ENCODE data around the gene TNPO1. TPM values are rescaled to one million over a fixed set of nuclear protein-coding genes. Genes with fewer than 3 reads are reported as not detected.

The TNPO1 gene
- total RNA-seq, 1 experiment from 2014 or later, result 148 TPM

- H3K4me3 ChIP-seq (ENCODE audit: low read depth, low read length), result no peak overlapping the region
- TF ChIP-seq CTCF (IDR thresholded peaks at IDR 0.05; ENCODE audit: insufficient read depth in 1 of 2, low read depth in 1 of 2, low read length in 1 of 2, severe bottlenecking in 1 of 2, unreplicated experiment in 1 of 2), result no peak
- Mint-ChIP-seq H3K4me1 (ENCODE audit: low read depth, unreplicated experiment) (no peaks in the 10 kb centered on the region), H3K4me3 (ENCODE audit: unreplicated experiment) (no peak overlapping the region), H3K27me3 (ENCODE audit: insufficient read depth, unreplicated experiment) (no peaks in the 10 kb centered on the region), H3K27ac (ENCODE audit: unreplicated experiment) (no peak overlapping the region), H3K9me3 (ENCODE audit: unreplicated experiment) (no peaks in the 10 kb centered on the region), H3K36me3 (ENCODE audit: insufficient read depth, unreplicated experiment) (peaks cover 90% of the 10 kb centered on the region)
- intact Hi-C loops (cut with micrococcal nuclease; ENCODE audit: unreplicated experiment), result no loop called here
- no peaks in the 10 kb centered on the region for H3K27me3 ChIP-seq (replicated peaks; ENCODE audit: control insufficient read depth, insufficient read depth, low read length)
- no peak for DNase-seq
- H3K9me3 ChIP-seq, result no peaks in the 10 kb centered on the region
- ChIA-PET CTCF (no interaction called here), POLR2A (no interaction called here)
- peaks cover 1% of the 10 kb centered on the region; the same call in 1 of the 2 replicates for H3K36me3 ChIP-seq (ENCODE audit: control insufficient read depth, insufficient read depth, low read length)
- H3K4me1 ChIP-seq, result no peaks in the 10 kb centered on the region
- no TSS peak for BruUV-seq (replicated peaks)
Observed at GRCh38 chr5:72888595-72888994, 72.1 kb downstream of the TNPO1 start.

GRCh38 chr5:72889324-72889723, 72.9 kb downstream of the TNPO1 start:
- no peaks in the 10 kb centered on the region for H3K9me3 ChIP-seq
- H3K27ac Mint-ChIP-seq (ENCODE audit: unreplicated experiment), result no peak overlapping the region
- ChIA-PET CTCF (no interaction called here), POLR2A (no interaction called here)
- H3K36me3 ChIP-seq (ENCODE audit: control insufficient read depth, insufficient read depth, low read length), result peaks cover 1% of the 10 kb centered on the region; the same call in 1 of the 2 replicates
- no peaks in the 10 kb centered on the region for H3K4me1 Mint-ChIP-seq (ENCODE audit: low read depth, unreplicated experiment)
- BruUV-seq (replicated peaks), result no TSS peak
- H3K4me1 ChIP-seq, result no peaks in the 10 kb centered on the region
- no peak overlapping the region for H3K4me3 ChIP-seq (ENCODE audit: low read depth, low read length)
- no peak overlapping the region for H3K4me3 Mint-ChIP-seq (ENCODE audit: unreplicated experiment)
- intact Hi-C loops (cut with micrococcal nuclease; ENCODE audit: unreplicated experiment), result no loop called here
- H3K9me3 Mint-ChIP-seq (ENCODE audit: unreplicated experiment), result no peaks in the 10 kb centered on the region
- H3K27me3 ChIP-seq (replicated peaks; ENCODE audit: control insufficient read depth, insufficient read depth, low read length), result no peaks in the 10 kb centered on the region
- no peak for TF ChIP-seq CTCF (IDR thresholded peaks at IDR 0.05; ENCODE audit: insufficient read depth in 1 of 2, low read depth in 1 of 2, low read length in 1 of 2, severe bottlenecking in 1 of 2, unreplicated experiment in 1 of 2)
- no peaks in the 10 kb centered on the region for H3K27me3 Mint-ChIP-seq (ENCODE audit: insufficient read depth, unreplicated experiment)
- peaks cover 91% of the 10 kb centered on the region for H3K36me3 Mint-ChIP-seq (ENCODE audit: insufficient read depth, unreplicated experiment)
- DNase-seq, result no peak

GRCh38 chr5:72892846-72893245, 76.4 kb downstream of the TNPO1 start:
- H3K9me3 Mint-ChIP-seq (ENCODE audit: unreplicated experiment), result no peaks in the 10 kb centered on the region
- no TSS peak for BruUV-seq (replicated peaks)
- peaks cover 83% of the 10 kb centered on the region for H3K36me3 Mint-ChIP-seq (ENCODE audit: insufficient read depth, unreplicated experiment)
- no peaks in the 10 kb centered on the region for H3K27me3 Mint-ChIP-seq (ENCODE audit: insufficient read depth, unreplicated experiment)
- ChIA-PET POLR2A (no interaction called here), CTCF (no interaction called here)
- no peak overlapping the region for H3K4me3 Mint-ChIP-seq (ENCODE audit: unreplicated experiment)
- no peaks in the 10 kb centered on the region for H3K4me1 Mint-ChIP-seq (ENCODE audit: low read depth, unreplicated experiment)
- no peak overlapping the region for H3K27ac Mint-ChIP-seq (ENCODE audit: unreplicated experiment)
- no peaks in the 10 kb centered on the region for H3K27me3 ChIP-seq (replicated peaks; ENCODE audit: control insufficient read depth, insufficient read depth, low read length)
- TF ChIP-seq CTCF (IDR thresholded peaks at IDR 0.05; ENCODE audit: insufficient read depth in 1 of 2, low read depth in 1 of 2, low read length in 1 of 2, severe bottlenecking in 1 of 2, unreplicated experiment in 1 of 2), result no peak
- H3K36me3 ChIP-seq (ENCODE audit: control insufficient read depth, insufficient read depth, low read length), result no peaks in the 10 kb centered on the region; the same call in 1 of the 2 replicates
- H3K4me3 ChIP-seq (ENCODE audit: low read depth, low read length), result no peak overlapping the region
- no peaks in the 10 kb centered on the region for H3K9me3 ChIP-seq
- no peaks in the 10 kb centered on the region for H3K4me1 ChIP-seq
- no peak for DNase-seq
- intact Hi-C loops (cut with micrococcal nuclease; ENCODE audit: unreplicated experiment), result no loop called here
